GM21423 (cell line): ENCODE measurements around the gene ZNF69.
"Not testable (repeated sequence)": the region's sequence is repeated elsewhere in the genome, so short reads cannot be mapped to it uniquely, and the experiment has no call there.

Experiments
- ATAC-seq: cut with Tn5 transposase; IDR thresholded peaks from one replicate; pipeline ENCODE4 v1.9.1; 2021; ENCODE audit warnings: mild to moderate bottlenecking, moderate library complexity; ENCODE audit not compliant: unreplicated experiment

ZNF69 gene

DNA sequence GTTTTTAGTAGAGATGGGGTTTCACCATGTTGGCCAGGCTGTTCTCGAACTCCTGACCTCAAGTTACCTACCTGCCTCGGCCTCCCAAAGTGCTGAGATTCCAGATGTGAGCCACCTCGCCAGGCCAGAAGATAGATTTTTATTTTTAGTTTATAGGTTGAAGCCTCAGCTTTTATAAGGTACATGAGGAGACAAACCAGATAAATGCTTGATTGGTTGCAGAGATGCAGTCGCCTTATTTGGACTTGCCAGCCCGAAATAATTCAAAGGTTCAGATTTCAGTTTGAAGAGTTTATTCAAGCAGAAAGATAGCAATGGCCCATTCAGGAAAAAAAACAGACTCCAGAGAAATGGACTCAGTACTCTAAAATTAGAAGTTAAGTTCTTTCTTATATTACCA lies 3.1 kb downstream of the ZNF69 start:
- ATAC-seq, result no peak

DNA sequence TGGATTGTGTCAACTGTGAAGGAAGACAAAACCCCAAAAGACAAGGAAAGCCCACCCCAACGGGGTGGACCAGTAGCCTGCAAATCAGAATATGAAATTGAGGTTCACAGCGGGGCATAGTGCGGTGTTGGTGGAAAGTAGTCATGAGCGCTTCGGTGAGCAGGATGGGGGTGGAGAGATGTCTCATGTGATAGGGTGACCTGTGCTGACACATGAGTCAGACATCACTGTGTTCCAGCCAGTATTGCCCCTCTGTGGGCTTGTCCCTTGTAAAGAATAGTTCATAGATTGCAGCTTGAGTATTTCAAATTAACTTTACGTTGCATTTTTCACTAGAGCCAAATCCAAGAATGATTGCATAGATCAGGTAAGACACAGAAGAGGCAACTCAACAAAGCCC lies 7.3 kb downstream of the ZNF69 start:
- ATAC-seq, result no peak

DNA sequence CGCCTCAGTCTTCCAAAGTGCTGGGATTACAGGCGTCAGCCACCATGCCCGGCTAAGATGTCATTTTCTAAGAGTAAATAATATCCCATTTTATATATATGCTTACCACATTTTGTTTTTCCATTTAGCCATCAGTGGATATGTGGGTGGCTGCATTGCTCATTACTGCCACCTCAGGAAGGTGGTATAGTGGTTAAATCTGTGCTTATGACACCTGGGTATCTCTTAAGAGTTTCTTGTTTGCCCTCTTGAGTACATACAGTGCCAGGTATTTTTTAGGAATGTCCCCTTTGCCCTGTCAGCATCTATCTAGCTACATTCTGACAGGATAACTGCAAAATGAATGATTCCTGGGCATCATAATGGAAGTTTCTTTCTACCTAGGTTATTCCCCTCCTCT lies 14.6 kb downstream of the ZNF69 start:
- ATAC-seq, result no peak

DNA sequence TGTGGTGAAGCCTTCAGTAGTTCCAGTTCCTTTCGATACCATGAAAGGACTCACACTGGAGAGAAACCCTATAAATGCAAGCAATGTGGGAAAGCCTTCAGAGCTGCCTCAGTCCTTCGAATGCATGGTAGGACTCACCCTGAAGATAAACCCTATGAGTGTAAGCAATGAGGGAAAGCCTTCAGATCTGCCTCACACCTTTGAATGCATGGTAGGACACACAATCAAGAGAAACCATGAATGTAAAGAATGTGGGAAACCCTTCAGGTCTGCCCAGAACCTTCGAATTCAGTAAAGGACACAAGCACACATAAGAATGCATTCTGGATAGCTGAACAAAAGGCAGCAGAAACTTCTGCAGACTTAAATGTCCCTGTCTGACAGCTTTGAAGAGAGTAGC lies 18.3 kb downstream of the ZNF69 start:
- ATAC-seq, result no peak

GRCh38 chr19:11911937-11912336 lies 24.4 kb downstream of the ZNF69 start:
- not testable (repeated sequence) for ATAC-seq

GRCh38 chr19:11914417-11915051 lies 27.0 kb downstream of the ZNF69 start:
- not testable (repeated sequence) for ATAC-seq

- no peak for ATAC-seq
Observed at GRCh38 chr19:11921852-11922495, 34.4 kb downstream of the ZNF69 start.

GRCh38 chr19:11924886-11925650 lies 37.5 kb downstream of the ZNF69 start, which contains the start of gene ZNF700:
Gene ZNF700, plus strand, starts transcription at chr19:11925107. Its CDS starts 104 bp downstream, at chr19:11925211.
- peak; percentile 84 for ATAC-seq

- not testable (repeated sequence) for ATAC-seq
Observed at GRCh38 chr19:11925651-11926187, 38.1 kb downstream of the ZNF69 start.

GRCh38 chr19:11927227-11927626 lies 39.6 kb downstream of the ZNF69 start:
- ATAC-seq, result no peak

- ATAC-seq, result no peak
Observed at GRCh38 chr19:11931051-11931450, 43.5 kb downstream of the ZNF69 start.

DNA sequence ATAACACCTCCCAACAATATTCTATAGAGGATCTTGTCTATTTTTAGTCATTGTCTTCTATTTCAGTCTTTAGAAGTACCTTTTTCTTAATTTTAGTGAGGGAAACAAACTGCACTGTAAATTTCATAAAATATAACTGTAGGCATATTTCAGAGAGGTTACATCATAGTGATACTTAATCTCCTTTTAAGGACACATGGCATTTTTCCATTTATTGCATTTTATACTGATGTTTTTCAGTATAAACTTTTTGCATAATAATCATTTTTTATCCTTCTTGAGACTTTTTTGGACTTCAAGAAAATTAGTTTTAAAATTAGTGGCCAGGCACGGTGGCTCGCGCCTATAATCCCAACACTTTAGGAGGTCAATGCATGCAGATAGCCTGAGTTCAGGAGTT lies 43.9 kb downstream of the ZNF69 start:
- no peak for ATAC-seq

GRCh38 chr19:11935829-11936228 lies 48.2 kb downstream of the ZNF69 start:
- not testable (repeated sequence) for ATAC-seq

DNA sequence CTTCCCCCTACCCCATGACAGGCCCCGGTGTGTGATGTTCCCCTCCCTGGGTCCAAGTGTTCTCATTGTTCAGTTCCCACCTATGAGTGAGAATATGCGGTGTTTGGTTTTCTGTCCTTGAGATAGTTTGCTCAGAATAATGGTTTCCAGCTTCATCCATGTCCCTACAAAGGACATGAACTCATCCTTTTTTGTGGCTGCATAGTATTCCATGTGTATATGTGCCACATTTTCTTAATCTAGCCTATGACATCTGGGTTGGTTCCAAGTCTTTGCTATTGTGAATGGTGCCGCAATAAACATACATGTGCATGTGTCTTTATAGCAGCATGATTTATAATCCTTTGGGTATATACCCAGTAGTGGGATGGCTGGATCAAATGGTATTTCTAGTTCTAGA lies 50.8 kb downstream of the ZNF69 start:
- ATAC-seq, result not testable (repeated sequence)

DNA sequence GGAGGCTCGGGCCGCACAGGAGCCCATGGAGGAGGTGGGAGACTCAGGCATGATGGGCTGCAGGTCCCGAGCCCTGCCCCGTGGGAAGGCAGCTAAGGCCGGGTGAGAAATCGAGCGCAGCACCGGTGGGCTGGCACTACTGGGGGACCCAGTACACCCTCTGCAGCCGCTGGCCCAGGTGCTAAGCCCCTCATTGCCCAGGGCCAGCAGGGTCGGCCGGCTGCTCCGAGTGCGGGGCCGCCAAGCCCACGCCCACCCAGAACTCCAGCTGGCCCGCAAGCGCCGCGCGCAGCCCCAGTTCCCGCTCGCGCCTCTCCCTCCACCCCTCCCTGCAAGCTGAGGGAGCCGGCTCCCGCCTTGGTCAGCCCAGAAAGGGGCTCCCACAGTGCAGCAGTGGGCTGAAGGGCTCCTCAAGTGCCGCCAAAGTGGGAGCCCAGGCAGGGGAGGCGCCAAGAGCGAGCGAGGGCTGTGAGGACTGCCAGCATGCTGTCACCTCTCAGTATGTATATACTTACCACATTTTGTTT lies 53.8 kb downstream of the ZNF69 start:
- ATAC-seq, result not testable (repeated sequence)

- no peak for ATAC-seq
Observed at GRCh38 chr19:11942008-11942842, 54.6 kb downstream of the ZNF69 start.

GRCh38 chr19:11942843-11943108 lies 55.2 kb downstream of the ZNF69 start:
- ATAC-seq, result no peak

- no peak for ATAC-seq
Observed at GRCh38 chr19:11944656-11945055, 57.1 kb downstream of the ZNF69 start.

GRCh38 chr19:11948646-11949045 lies 61.1 kb downstream of the ZNF69 start:
- no peak for ATAC-seq

- ATAC-seq, result no peak
Observed at GRCh38 chr19:11949201-11949600, 61.6 kb downstream of the ZNF69 start.

GRCh38 chr19:11949614-11950080 lies 62.1 kb downstream of the ZNF69 start:
- not testable (repeated sequence) for ATAC-seq
